HG02852 (cell line): ENCODE results near the gene PLXDC2.

Experiments
- ATAC-seq: cut with Tn5 transposase; IDR thresholded peaks from one replicate; pipeline ENCODE4 v1.9.1; 2021; ENCODE audit warnings: mild to moderate bottlenecking, moderate library complexity; ENCODE audit not compliant: unreplicated experiment

Gene PLXDC2

GRCh38 chr10:20094226-20094976, 278.2 kb downstream of the PLXDC2 start:
- ATAC-seq, result no peak

- ATAC-seq, result no peak
These were observed 283.9 kb downstream of the PLXDC2 start for GRCh38 chr10:20100171-20100570.

- no peak for ATAC-seq
These were observed 289.0 kb downstream of the PLXDC2 start for GRCh38 chr10:20105236-20105635.

- ATAC-seq, result no peak
These were observed 289.7 kb downstream of the PLXDC2 start for GRCh38 chr10:20105931-20106330.

GRCh38 chr10:20108021-20108420, 291.8 kb downstream of the PLXDC2 start:
- no peak for ATAC-seq

- no peak for ATAC-seq
These were observed 293.4 kb downstream of the PLXDC2 start for GRCh38 chr10:20109613-20110012.

GRCh38 chr10:20110125-20111100, 294.2 kb downstream of the PLXDC2 start:
- ATAC-seq, result no peak

- no peak for ATAC-seq
These were observed 297.9 kb downstream of the PLXDC2 start for GRCh38 chr10:20114179-20114578.

GRCh38 chr10:20115894-20116293, 299.7 kb downstream of the PLXDC2 start:
- no peak for ATAC-seq

GRCh38 chr10:20117471-20117870, 301.2 kb downstream of the PLXDC2 start:
- no peak for ATAC-seq

GRCh38 chr10:20118119-20118518, 301.9 kb downstream of the PLXDC2 start:
- no peak for ATAC-seq

- no peak for ATAC-seq
These were observed 312.6 kb downstream of the PLXDC2 start for GRCh38 chr10:20128811-20129210.

GRCh38 chr10:20132816-20133215, 316.6 kb downstream of the PLXDC2 start:
- no peak for ATAC-seq

- no peak for ATAC-seq
These were observed 317.5 kb downstream of the PLXDC2 start for GRCh38 chr10:20133669-20134189.

GRCh38 chr10:20142311-20142710, 326.1 kb downstream of the PLXDC2 start:
- no peak for ATAC-seq

GRCh38 chr10:20144268-20144667, 328.0 kb downstream of the PLXDC2 start:
- ATAC-seq, result no peak

GRCh38 chr10:20146004-20146403, 329.8 kb downstream of the PLXDC2 start:
- ATAC-seq, result no peak

- no peak for ATAC-seq
These were observed 331.5 kb downstream of the PLXDC2 start for GRCh38 chr10:20147684-20148083.

- no peak for ATAC-seq
These were observed 340.3 kb downstream of the PLXDC2 start for GRCh38 chr10:20156511-20156910.

GRCh38 chr10:20157314-20157713, 341.1 kb downstream of the PLXDC2 start:
- no peak for ATAC-seq

- no peak for ATAC-seq
These were observed 341.9 kb downstream of the PLXDC2 start for GRCh38 chr10:20158086-20158485.

- no peak for ATAC-seq
These were observed 345.9 kb downstream of the PLXDC2 start for GRCh38 chr10:20162123-20162522.
